Measurements from ENCODE around the gene RSRP1. TPM values are rescaled to one million over a fixed set of nuclear protein-coding genes. Genes with fewer than 3 reads are reported as not detected.
"Not testable (repeated sequence)": the region's sequence is repeated elsewhere in the genome, so short reads cannot be mapped to it uniquely, and the experiment has no call there.

RSRP1 gene
- total RNA-seq, 1 experiment from 2014 or later, result 39.0 TPM

- not testable (repeated sequence) for H3K4me1 ChIP-seq (replicated peaks); H3K27me3 ChIP-seq (replicated peaks); H3K27ac ChIP-seq; DNase-seq (ENCODE audit: low read depth in 1 of 2, low spot score in 2 of 2); H3K4me3 ChIP-seq; H3K36me3 ChIP-seq; H3K9me3 ChIP-seq (replicated peaks)
Measured at GRCh38 chr1:25268143-25268760, 21.0 kb upstream of the RSRP1 start.

GRCh38 chr1:25267288-25268142, 20.3 kb upstream of the RSRP1 start:
- H3K4me3 ChIP-seq; H3K36me3 ChIP-seq; H3K4me1 ChIP-seq (replicated peaks); DNase-seq (ENCODE audit: low read depth in 1 of 2, low spot score in 2 of 2); H3K27ac ChIP-seq; H3K27me3 ChIP-seq (replicated peaks); H3K9me3 ChIP-seq (replicated peaks): not testable (repeated sequence)

GRCh38 chr1:25266554-25267287, 19.5 kb upstream of the RSRP1 start:
- not testable (repeated sequence) for H3K27me3 ChIP-seq (replicated peaks); H3K4me3 ChIP-seq; H3K36me3 ChIP-seq; DNase-seq (ENCODE audit: low read depth in 1 of 2, low spot score in 2 of 2); H3K4me1 ChIP-seq (replicated peaks); H3K9me3 ChIP-seq (replicated peaks); H3K27ac ChIP-seq

- H3K36me3 ChIP-seq; H3K4me3 ChIP-seq; H3K27me3 ChIP-seq (replicated peaks); DNase-seq (ENCODE audit: low read depth in 1 of 2, low spot score in 2 of 2); H3K9me3 ChIP-seq (replicated peaks): not testable (repeated sequence)
- H3K27ac ChIP-seq, result peak overlapping the region; percentile 36
- H3K4me1 ChIP-seq (replicated peaks), result peaks cover 13% of the 10 kb centered on the region
Measured at GRCh38 chr1:25260336-25260735, 13.1 kb upstream of the RSRP1 start.

GRCh38 chr1:25259813-25260212, 12.6 kb upstream of the RSRP1 start:
- Histone ChIP-seq H3K27ac (peak overlapping the region; percentile 36), H3K4me1 (replicated peaks) (peaks cover 13% of the 10 kb centered on the region)
- not testable (repeated sequence) for H3K36me3 ChIP-seq; H3K4me3 ChIP-seq; H3K9me3 ChIP-seq (replicated peaks); H3K27me3 ChIP-seq (replicated peaks)
- DNase-seq (ENCODE audit: low read depth in 1 of 2, low spot score in 2 of 2), result peak in 1 of 2 experiments; percentile 55

GRCh38 chr1:25257196-25257595, 9.9 kb upstream of the RSRP1 start:
- no peaks in the 10 kb centered on the region for H3K36me3 ChIP-seq
- H3K4me3 ChIP-seq, result no peak overlapping the region
- H3K27me3 ChIP-seq (replicated peaks), result no peaks in the 10 kb centered on the region
- DNase-seq (ENCODE audit: low read depth in 1 of 2, low spot score in 2 of 2), result no peak
- H3K4me1 ChIP-seq (replicated peaks), result peaks cover 26% of the 10 kb centered on the region
- no peaks in the 10 kb centered on the region for H3K9me3 ChIP-seq (replicated peaks)
- H3K27ac ChIP-seq, result no peak overlapping the region

- Histone ChIP-seq H3K9me3 (replicated peaks) (no peaks in the 10 kb centered on the region), H3K27ac (no peak overlapping the region), H3K4me3 (no peak overlapping the region), H3K36me3 (no peaks in the 10 kb centered on the region), H3K27me3 (replicated peaks) (no peaks in the 10 kb centered on the region), H3K4me1 (replicated peaks) (peaks cover 26% of the 10 kb centered on the region)
- DNase-seq (ENCODE audit: low read depth in 1 of 2, low spot score in 2 of 2), result no peak
Measured at GRCh38 chr1:25256578-25256965, 9.3 kb upstream of the RSRP1 start.

GRCh38 chr1:25255706-25256577, 8.7 kb upstream of the RSRP1 start:
- Histone ChIP-seq H3K27me3 (replicated peaks) (no peaks in the 10 kb centered on the region), H3K4me3 (no peak overlapping the region), H3K4me1 (replicated peaks) (peaks cover 26% of the 10 kb centered on the region), H3K9me3 (replicated peaks) (no peaks in the 10 kb centered on the region), H3K36me3 (no peaks in the 10 kb centered on the region), H3K27ac (no peak overlapping the region)
- DNase-seq (ENCODE audit: low read depth in 1 of 2, low spot score in 2 of 2), result peak in 1 of 2 experiments; percentile 22

GRCh38 chr1:25253911-25254310, 6.7 kb upstream of the RSRP1 start:
- DNase-seq (ENCODE audit: low read depth in 1 of 2, low spot score in 2 of 2), result peak; percentile 42 to 49
- Histone ChIP-seq H3K27ac (no peak overlapping the region), H3K4me3 (no peak overlapping the region), H3K9me3 (replicated peaks) (no peaks in the 10 kb centered on the region), H3K4me1 (replicated peaks) (peaks cover 13% of the 10 kb centered on the region), H3K36me3 (no peaks in the 10 kb centered on the region), H3K27me3 (replicated peaks) (no peaks in the 10 kb centered on the region)

- Histone ChIP-seq H3K36me3 (peaks cover 41% of the 10 kb centered on the region), H3K4me1 (replicated peaks) (peaks cover 5% of the 10 kb centered on the region), H3K27ac (peak overlapping the region; percentile 1; the same call in 1 of the 2 replicates), H3K4me3 (peak overlapping the region; percentile 80), H3K9me3 (replicated peaks) (no peaks in the 10 kb centered on the region), H3K27me3 (replicated peaks) (no peaks in the 10 kb centered on the region)
- peak in 1 of 2 experiments; percentile 8 for DNase-seq (ENCODE audit: low read depth in 1 of 2, low spot score in 2 of 2)
Measured at GRCh38 chr1:25247829-25248754, 838 bp upstream of the RSRP1 start.

GRCh38 chr1:25246600-25247023, 642 bp downstream of the RSRP1 start:
- Histone ChIP-seq H3K4me3 (peak overlapping the region; percentile 80), H3K36me3 (peaks cover 56% of the 10 kb centered on the region), H3K27me3 (replicated peaks) (no peaks in the 10 kb centered on the region), H3K9me3 (replicated peaks) (no peaks in the 10 kb centered on the region), H3K27ac (peak overlapping the region; percentile 87), H3K4me1 (replicated peaks) (peaks cover 5% of the 10 kb centered on the region)
- peak in 1 of 2 experiments; percentile 50 for DNase-seq (ENCODE audit: low read depth in 1 of 2, low spot score in 2 of 2)

- Histone ChIP-seq H3K4me3 (peak overlapping the region; percentile 80), H3K27ac (peak overlapping the region; percentile 87), H3K36me3 (peaks cover 62% of the 10 kb centered on the region), H3K4me1 (replicated peaks) (peaks cover 5% of the 10 kb centered on the region), H3K9me3 (replicated peaks) (no peaks in the 10 kb centered on the region), H3K27me3 (replicated peaks) (no peaks in the 10 kb centered on the region)
- DNase-seq (ENCODE audit: low read depth in 1 of 2, low spot score in 2 of 2), result peak; percentile 14 to 24
Measured at GRCh38 chr1:25245809-25246599, 1.2 kb downstream of the RSRP1 start.

Measured in SJSA1 (cell line).